PC-3 (cell line): ENCODE measurements around the gene HACD4. TPM values are rescaled to one million over a fixed set of nuclear protein-coding genes. Genes with fewer than 3 reads are reported as not detected.

Experiments
- ATAC-seq: fragments of 200-7000 bp; cut with Tn5 transposase; 2 replicates; pipeline ENCODE4 v1.9.1; 2020; ENCODE audit warnings: mild to moderate bottlenecking, moderate library complexity
- BruUV-seq: library from RNA; stranded (reverse); fragments of 400-500 nt; replicated peaks from 2 replicates; lab custom pipeline; 2021; lab: Mats Ljungman, UMichigan
- CTCF ChIA-PET: fragments of 300-600 bp; sonication (Branson Sonifier 250); formaldehyde crosslinking; loops from one replicate; lab custom pipeline; 2022; ENCODE audit warnings: antibody characterized with exemption; lab: Charles Lee
- POLR2A ChIA-PET: fragments of 300-600 bp; sonication (Branson Sonifier 250); formaldehyde crosslinking; loops from one replicate; lab custom pipeline; 2022; ENCODE audit warnings: antibody characterized with exemption; ENCODE audit not compliant: unreplicated experiment; lab: Charles Lee
- DNase-seq: peaks from one replicate; pipeline ENCODE4 v3.0.0-alpha.2; 2015
- H2AFZ ChIP-seq: fragments of 300-600 bp; sonication (generic); 2 replicates; pipeline ENCODE4 v1.6.0; 2016; ENCODE audit warnings: antibody characterized with exemption, low read length
- H3F3A ChIP-seq: fragments of 300-600 bp; sonication (generic); one replicate; pipeline ENCODE4 v1.6.0; 2017; ENCODE audit warnings: antibody characterized with exemption, low read length, control low read depth, mild to moderate bottlenecking; ENCODE audit not compliant: unreplicated experiment
- H3K27ac ChIP-seq: fragments of 300-600 bp; sonication (generic); 2 replicates; pipeline ENCODE4 v1.5.1; 2016; ENCODE audit warnings: mild to moderate bottlenecking, low read length
- H3K27me3 ChIP-seq: fragments of 300-600 bp; sonication (generic); 2 replicates; pipeline ENCODE4 v1.6.1; 2016; ENCODE audit warnings: low read length, mixed read lengths
- H3K36me3 ChIP-seq: fragments of 300-600 bp; sonication (generic); 2 replicates; pipeline ENCODE4 v1.6.1; 2016; ENCODE audit warnings: low read depth, mixed run types, low read length, mixed read lengths
- H3K4me1 ChIP-seq: fragments of 300-600 bp; sonication (generic); 2 replicates; pipeline ENCODE4 v1.5.1; 2016; ENCODE audit warnings: low read length; ENCODE audit not compliant: insufficient read depth
- H3K4me2 ChIP-seq: fragments of 300-600 bp; sonication (generic); 2 replicates; pipeline ENCODE4 v1.6.0; 2016; ENCODE audit warnings: low read length
- H3K4me3 ChIP-seq: fragments of 300-600 bp; sonication (generic); 2 replicates; pipeline ENCODE4 v1.5.1; 2016; ENCODE audit warnings: mild to moderate bottlenecking, low read length, mixed read lengths
- H3K79me2 ChIP-seq: fragments of 300-600 bp; sonication (generic); 2 replicates; pipeline ENCODE4 v1.6.1; 2017; ENCODE audit warnings: low read length, mixed read lengths
- H3K9ac ChIP-seq: fragments of 300-600 bp; sonication (generic); 2 replicates; pipeline ENCODE4 v1.6.0; 2016; ENCODE audit warnings: mild to moderate bottlenecking, low read length
- H3K9me2 ChIP-seq: fragments of 300-600 bp; sonication (generic); replicated peaks from 2 replicates; pipeline ENCODE4 v1.6.1; 2016; ENCODE audit warnings: mixed run types, low read length, mixed read lengths
- H3K9me3 ChIP-seq: fragments of 300-600 bp; sonication (generic); 2 replicates; pipeline ENCODE4 v1.6.1; 2016; ENCODE audit warnings: low read length, mixed read lengths
- H4K20me1 ChIP-seq: fragments of 300-600 bp; sonication (generic); 2 replicates; pipeline ENCODE4 v1.6.1; 2016; ENCODE audit warnings: low read length, mixed read lengths
- CTCF ChIP-seq: fragments of 300-600 bp; sonication (generic); conservative IDR thresholded peaks from 2 replicates; pipeline ENCODE4 v1.5.1; 2017; ENCODE audit warnings: antibody characterized with exemption, low read depth, mild to moderate bottlenecking, low read length
- EZH2 ChIP-seq: fragments of 300-600 bp; sonication (generic); IDR thresholded peaks from one replicate; pipeline ENCODE4 v1.6.1; 2017; ENCODE audit warnings: antibody characterized with exemption, mild to moderate bottlenecking, low read length; ENCODE audit not compliant: unreplicated experiment
- EZH2phosphoT487 ChIP-seq: fragments of 300-600 bp; sonication (generic); IDR thresholded peaks from 2 replicates; pipeline ENCODE4 v1.6.1; 2018; ENCODE audit warnings: mild to moderate bottlenecking, antibody characterized with exemption, low read length, borderline replicate concordance
- intact Hi-C: fragments of 100-400 bp; cut with micrococcal nuclease; formaldehyde crosslinking; loops from 2 replicates; pipeline ENCODE4 v1.9.0; 2023
- total RNA-seq: library from RNA; depleted of rRNA; stranded (reverse); fragments of >200 nt; gene quantifications from 2 replicates; pipeline ENCODE4 v1.2.3, GENCODE V29; 2014

The HACD4 gene
- total RNA-seq, 1 experiment from 2014 or later: not detected

- intact Hi-C loops: no loop called here
- Histone ChIP-seq H2AFZ (no peak overlapping the region), H3F3A (no peaks in the 10 kb centered on the region), H3K9me2 (no peaks in the 10 kb centered on the region), H3K4me3 (no peak overlapping the region), H3K79me2 (no peaks in the 10 kb centered on the region), H3K4me1 (peaks cover 6% of the 10 kb centered on the region), H3K36me3 (peaks cover 10% of the 10 kb centered on the region), H3K9me3 (no peaks in the 10 kb centered on the region), H3K27ac (no peak overlapping the region), H4K20me1 (no peaks in the 10 kb centered on the region), H3K9ac (no peak overlapping the region), H3K4me2 (no peak overlapping the region), H3K27me3 (no peaks in the 10 kb centered on the region)
- DNase-seq (no peak), ATAC-seq (no peak)
- POLR2A ChIA-PET: no interaction called here
- no TSS peak for BruUV-seq
- no peak for TF ChIP-seq EZH2phosphoT487
- TF ChIP-seq CTCF: no peak
- no peak for TF ChIP-seq EZH2
- CTCF ChIA-PET: no interaction called here
These were observed 37.0 kb downstream of the HACD4 start for GRCh38 chr9:20994486-20994885.

GRCh38 chr9:20990867-20991266 is 40.6 kb downstream of the HACD4 start:
- H3F3A ChIP-seq: no peaks in the 10 kb centered on the region
- peaks cover 15% of the 10 kb centered on the region for H3K36me3 ChIP-seq
- intact Hi-C loops: no loop called here
- no TSS peak for BruUV-seq
- H3K27ac ChIP-seq: no peak overlapping the region
- no peak for DNase-seq
- H3K9me3 ChIP-seq: no peaks in the 10 kb centered on the region
- H3K9ac ChIP-seq: no peak overlapping the region
- H3K4me2 ChIP-seq: no peak overlapping the region
- ATAC-seq: no peak
- no peak overlapping the region for H3K4me3 ChIP-seq
- H3K27me3 ChIP-seq: no peaks in the 10 kb centered on the region
- H4K20me1 ChIP-seq: no peaks in the 10 kb centered on the region
- H3K79me2 ChIP-seq: no peaks in the 10 kb centered on the region
- TF ChIP-seq EZH2: no peak
- TF ChIP-seq CTCF: no peak
- no peak for TF ChIP-seq EZH2phosphoT487
- CTCF ChIA-PET: no interaction called here
- no peaks in the 10 kb centered on the region for H3K9me2 ChIP-seq
- H2AFZ ChIP-seq: no peak overlapping the region
- peaks cover 32% of the 10 kb centered on the region for H3K4me1 ChIP-seq
- POLR2A ChIA-PET: no interaction called here

DNA sequence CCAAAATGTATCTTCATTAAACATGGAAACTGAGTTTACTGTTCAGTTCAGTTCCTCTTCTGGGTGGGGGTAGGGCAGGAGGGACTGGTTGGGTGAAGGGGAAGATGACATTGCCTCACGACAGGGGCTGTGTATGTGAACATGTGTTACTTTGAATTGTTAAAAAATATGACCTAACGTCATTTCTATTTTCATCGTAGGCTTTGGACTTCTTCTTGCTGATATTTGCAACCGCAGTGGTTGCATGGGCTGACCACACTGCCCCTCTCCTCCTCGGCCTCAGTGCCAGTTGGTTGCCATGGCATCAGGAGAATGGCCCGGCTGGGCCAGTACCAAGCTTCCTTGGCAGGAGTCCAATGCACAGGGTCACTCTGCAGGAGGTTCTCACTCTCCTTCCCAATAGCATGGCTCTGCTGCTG is 41.5 kb downstream of the HACD4 start:
- no peak overlapping the region for H3K9ac ChIP-seq
- no peaks in the 10 kb centered on the region for H3K27me3 ChIP-seq
- no peaks in the 10 kb centered on the region for H3K9me3 ChIP-seq
- 0 out of 2 replicates have a peak overlapping the region, but pooled peaks have one; percentile 49 for H3K4me2 ChIP-seq
- BruUV-seq: no TSS peak
- no peak overlapping the region for H3K27ac ChIP-seq
- H3K9me2 ChIP-seq: no peaks in the 10 kb centered on the region
- H3K4me1 ChIP-seq: peaks cover 41% of the 10 kb centered on the region
- DNase-seq: no peak
- H3K4me3 ChIP-seq: no peak overlapping the region
- intact Hi-C loops: loop anchor here (5.0 kb wide), 1 partner anchor 112 kb away; no protein-coding TSS in a partner anchor
- POLR2A ChIA-PET: no interaction called here
- H3K36me3 ChIP-seq: peaks cover 15% of the 10 kb centered on the region
- no peak overlapping the region for H2AFZ ChIP-seq
- TF ChIP-seq CTCF (no peak), EZH2phosphoT487 (no peak), EZH2 (no peak)
- no peaks in the 10 kb centered on the region for H3K79me2 ChIP-seq
- CTCF ChIA-PET: no interaction called here
- H4K20me1 ChIP-seq: no peaks in the 10 kb centered on the region
- no peak for ATAC-seq
- H3F3A ChIP-seq: peaks cover 5% of the 10 kb centered on the region
